ENCODE data around the gene C19orf81. TPM values are rescaled to one million over a fixed set of nuclear protein-coding genes. Genes with fewer than 3 reads are reported as not detected.

C19orf81 gene
- polyA plus RNA-seq, 1 donor from 2014 or later = 28.3 TPM

DNA sequence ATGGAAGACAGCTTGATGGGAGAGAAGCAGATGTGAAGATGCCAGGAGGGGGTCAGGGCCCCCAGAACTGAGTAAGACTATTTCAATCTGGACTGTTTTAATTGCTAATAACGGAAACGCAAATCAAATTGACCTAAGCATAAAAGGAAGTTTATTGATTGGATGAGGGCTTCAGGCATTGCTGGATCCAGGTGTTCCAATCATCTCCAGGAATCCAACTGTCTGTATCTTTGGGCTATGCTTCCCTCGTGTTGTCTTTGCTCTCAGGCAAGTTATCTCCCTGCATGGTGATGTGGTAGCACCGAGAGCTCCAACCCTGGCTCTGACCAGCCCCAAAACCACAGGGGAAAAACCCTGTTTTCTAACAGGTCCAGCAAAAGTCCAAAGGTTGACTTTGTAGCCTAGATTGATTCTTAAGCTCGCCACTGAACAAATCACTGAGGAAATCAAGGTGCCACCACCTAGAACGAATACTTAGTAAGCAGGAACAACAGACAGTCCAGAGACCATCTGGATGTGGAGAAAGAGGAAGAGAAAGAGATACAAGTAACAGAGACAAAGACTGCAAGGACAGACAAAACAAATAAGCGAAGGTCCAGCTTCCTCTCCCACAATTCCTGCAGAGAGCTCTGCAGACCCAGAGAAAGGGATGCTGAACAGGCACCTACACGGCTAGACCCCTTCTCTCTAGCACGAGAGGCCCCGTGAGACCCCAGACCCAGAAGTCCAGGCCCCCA, 1.2 kb upstream of the C19orf81 start:
- no peaks in the 10 kb centered on the region for H3K9me3 ChIP-seq (ENCODE audit: low read length)
- H2AFZ ChIP-seq (ENCODE audit: low read depth, low read length) = no peak overlapping the region
- TF ChIP-seq SMC3 (conservative IDR thresholded peaks at IDR 0.05; ENCODE audit: poor library complexity) (no peak), RAD21 (conservative IDR thresholded peaks at IDR 0.05) (no peak), EP300 (conservative IDR thresholded peaks at IDR 0.05; ENCODE audit: poor library complexity, severe bottlenecking) (no peak), TAF1 (IDR thresholded peaks at IDR 0.05; ENCODE audit: low read depth) (no peak), POLR2AphosphoS5 (IDR thresholded peaks at IDR 0.05) (no peak), MXI1 (conservative IDR thresholded peaks at IDR 0.05; ENCODE audit: poor library complexity, severe bottlenecking) (no peak), EZH2 (IDR thresholded peaks at IDR 0.05; ENCODE audit: borderline replicate concordance, insufficient read depth, low read length, poor library complexity, severe bottlenecking) (no peak)
- TF ChIP-seq, protein P1, sequence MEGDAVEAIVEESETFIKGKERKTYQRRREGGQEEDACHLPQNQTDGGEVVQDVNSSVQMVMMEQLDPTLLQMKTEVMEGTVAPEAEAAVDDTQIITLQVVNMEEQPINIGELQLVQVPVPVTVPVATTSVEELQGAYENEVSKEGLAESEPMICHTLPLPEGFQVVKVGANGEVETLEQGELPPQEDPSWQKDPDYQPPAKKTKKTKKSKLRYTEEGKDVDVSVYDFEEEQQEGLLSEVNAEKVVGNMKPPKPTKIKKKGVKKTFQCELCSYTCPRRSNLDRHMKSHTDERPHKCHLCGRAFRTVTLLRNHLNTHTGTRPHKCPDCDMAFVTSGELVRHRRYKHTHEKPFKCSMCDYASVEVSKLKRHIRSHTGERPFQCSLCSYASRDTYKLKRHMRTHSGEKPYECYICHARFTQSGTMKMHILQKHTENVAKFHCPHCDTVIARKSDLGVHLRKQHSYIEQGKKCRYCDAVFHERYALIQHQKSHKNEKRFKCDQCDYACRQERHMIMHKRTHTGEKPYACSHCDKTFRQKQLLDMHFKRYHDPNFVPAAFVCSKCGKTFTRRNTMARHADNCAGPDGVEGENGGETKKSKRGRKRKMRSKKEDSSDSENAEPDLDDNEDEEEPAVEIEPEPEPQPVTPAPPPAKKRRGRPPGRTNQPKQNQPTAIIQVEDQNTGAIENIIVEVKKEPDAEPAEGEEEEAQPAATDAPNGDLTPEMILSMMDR (IDR thresholded peaks at IDR 0.05; ENCODE audit: poor library complexity, severe bottlenecking) = no peak
- TF ChIP-seq, protein P2, sequence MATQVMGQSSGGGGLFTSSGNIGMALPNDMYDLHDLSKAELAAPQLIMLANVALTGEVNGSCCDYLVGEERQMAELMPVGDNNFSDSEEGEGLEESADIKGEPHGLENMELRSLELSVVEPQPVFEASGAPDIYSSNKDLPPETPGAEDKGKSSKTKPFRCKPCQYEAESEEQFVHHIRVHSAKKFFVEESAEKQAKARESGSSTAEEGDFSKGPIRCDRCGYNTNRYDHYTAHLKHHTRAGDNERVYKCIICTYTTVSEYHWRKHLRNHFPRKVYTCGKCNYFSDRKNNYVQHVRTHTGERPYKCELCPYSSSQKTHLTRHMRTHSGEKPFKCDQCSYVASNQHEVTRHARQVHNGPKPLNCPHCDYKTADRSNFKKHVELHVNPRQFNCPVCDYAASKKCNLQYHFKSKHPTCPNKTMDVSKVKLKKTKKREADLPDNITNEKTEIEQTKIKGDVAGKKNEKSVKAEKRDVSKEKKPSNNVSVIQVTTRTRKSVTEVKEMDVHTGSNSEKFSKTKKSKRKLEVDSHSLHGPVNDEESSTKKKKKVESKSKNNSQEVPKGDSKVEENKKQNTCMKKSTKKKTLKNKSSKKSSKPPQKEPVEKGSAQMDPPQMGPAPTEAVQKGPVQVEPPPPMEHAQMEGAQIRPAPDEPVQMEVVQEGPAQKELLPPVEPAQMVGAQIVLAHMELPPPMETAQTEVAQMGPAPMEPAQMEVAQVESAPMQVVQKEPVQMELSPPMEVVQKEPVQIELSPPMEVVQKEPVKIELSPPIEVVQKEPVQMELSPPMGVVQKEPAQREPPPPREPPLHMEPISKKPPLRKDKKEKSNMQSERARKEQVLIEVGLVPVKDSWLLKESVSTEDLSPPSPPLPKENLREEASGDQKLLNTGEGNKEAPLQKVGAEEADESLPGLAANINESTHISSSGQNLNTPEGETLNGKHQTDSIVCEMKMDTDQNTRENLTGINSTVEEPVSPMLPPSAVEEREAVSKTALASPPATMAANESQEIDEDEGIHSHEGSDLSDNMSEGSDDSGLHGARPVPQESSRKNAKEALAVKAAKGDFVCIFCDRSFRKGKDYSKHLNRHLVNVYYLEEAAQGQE (IDR thresholded peaks at IDR 0.05; ENCODE audit: borderline replicate concordance) = no peak
- H3F3A ChIP-seq (ENCODE audit: insufficient read depth, low read length, poor library complexity, severe bottlenecking) = no peaks in the 10 kb centered on the region
- no peak overlapping the region for H3K4me2 ChIP-seq (ENCODE audit: low read length)
- H3K27me3 ChIP-seq (ENCODE audit: insufficient read depth, low read depth, low read length) = peaks cover 26% of the 10 kb centered on the region
- H3K4me3 ChIP-seq (ENCODE audit: low read length) = no peak overlapping the region
- no peaks in the 10 kb centered on the region for H3K79me2 ChIP-seq (replicated peaks; ENCODE audit: insufficient read depth, low read length)
- H3K9ac ChIP-seq (ENCODE audit: low read length) = no peak overlapping the region
- H3K27ac ChIP-seq (ENCODE audit: low read length) = no peak overlapping the region
- no peaks in the 10 kb centered on the region for H4K20me1 ChIP-seq (ENCODE audit: insufficient read depth)
- H3K9me2 ChIP-seq (ENCODE audit: insufficient read depth, low read length) = no peaks in the 10 kb centered on the region
- no peaks in the 10 kb centered on the region for H3K36me3 ChIP-seq (ENCODE audit: insufficient read depth, low read length)

DNA sequence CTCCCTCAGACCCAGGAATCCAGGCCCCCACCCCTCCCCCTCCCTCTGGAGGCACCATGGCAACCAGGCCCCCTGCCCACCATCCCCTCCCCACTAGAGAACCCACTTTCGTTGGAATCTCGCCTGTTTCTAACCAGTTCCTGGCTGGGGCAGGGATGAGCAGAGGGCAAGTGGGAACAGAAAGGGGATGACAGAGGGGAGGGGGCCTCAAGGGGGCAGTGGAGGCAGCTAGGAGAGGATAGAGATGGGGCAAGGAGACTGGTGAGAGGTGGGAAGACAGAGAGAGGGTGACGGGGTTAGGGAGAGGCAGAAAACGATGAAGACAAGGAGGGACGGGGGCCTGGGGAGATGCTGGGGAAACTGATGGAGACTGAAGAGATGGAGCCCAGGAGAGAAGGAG, 586 bp upstream of the C19orf81 start:
- Histone ChIP-seq H3K4me3 (ENCODE audit: low read length) (no peak overlapping the region), H3K27ac (ENCODE audit: low read length) (no peak overlapping the region), H3K9me2 (ENCODE audit: insufficient read depth, low read length) (no peaks in the 10 kb centered on the region), H3K9me3 (ENCODE audit: low read length) (no peaks in the 10 kb centered on the region), H3K36me3 (ENCODE audit: insufficient read depth, low read length) (no peaks in the 10 kb centered on the region), H2AFZ (ENCODE audit: low read depth, low read length) (no peak overlapping the region), H4K20me1 (ENCODE audit: insufficient read depth) (no peaks in the 10 kb centered on the region), H3K79me2 (replicated peaks; ENCODE audit: insufficient read depth, low read length) (no peaks in the 10 kb centered on the region), H3K4me2 (ENCODE audit: low read length) (no peak overlapping the region), H3F3A (ENCODE audit: insufficient read depth, low read length, poor library complexity, severe bottlenecking) (no peaks in the 10 kb centered on the region), H3K27me3 (ENCODE audit: insufficient read depth, low read depth, low read length) (peaks cover 26% of the 10 kb centered on the region), H3K9ac (ENCODE audit: low read length) (no peak overlapping the region)
- TF ChIP-seq, protein P1 (IDR thresholded peaks at IDR 0.05; ENCODE audit: poor library complexity, severe bottlenecking) = no peak
- TF ChIP-seq EP300 (conservative IDR thresholded peaks at IDR 0.05; ENCODE audit: poor library complexity, severe bottlenecking) (no peak), RAD21 (conservative IDR thresholded peaks at IDR 0.05) (no peak), MXI1 (conservative IDR thresholded peaks at IDR 0.05; ENCODE audit: poor library complexity, severe bottlenecking) (no peak), POLR2AphosphoS5 (IDR thresholded peaks at IDR 0.05) (no peak), SMC3 (conservative IDR thresholded peaks at IDR 0.05; ENCODE audit: poor library complexity) (no peak), TAF1 (IDR thresholded peaks at IDR 0.05; ENCODE audit: low read depth) (no peak), EZH2 (IDR thresholded peaks at IDR 0.05; ENCODE audit: borderline replicate concordance, insufficient read depth, low read length, poor library complexity, severe bottlenecking) (no peak)
- TF ChIP-seq, protein P2 (IDR thresholded peaks at IDR 0.05; ENCODE audit: borderline replicate concordance) = no peak
